Mesendoderm (in vitro differentiated cells): Measurements from ENCODE around the gene PEBP1.

Source experiments
- DNase-seq: peaks from one replicate; pipeline ENCODE4 v3.0.0; 2013
- H2AK5ac ChIP-seq: 2 replicates; pipeline ENCODE4 v1.6.1; 2013; ENCODE audit warnings: low read length, inconsistent platforms
- H2BK120ac ChIP-seq: 2 replicates; pipeline ENCODE4 v1.6.1; 2013; ENCODE audit warnings: low read depth, mild to moderate bottlenecking, low read length, moderate library complexity, mixed read lengths
- H2BK15ac ChIP-seq: replicated peaks from 2 replicates; pipeline ENCODE4 v1.6.1; 2013; ENCODE audit warnings: low read depth, mild to moderate bottlenecking, moderate library complexity
- H2BK5ac ChIP-seq: 2 replicates; pipeline ENCODE4 v1.6.1; 2013; ENCODE audit warnings: low read length, inconsistent platforms
- H3K18ac ChIP-seq: 2 replicates; pipeline ENCODE4 v1.6.1; 2013; ENCODE audit warnings: mild to moderate bottlenecking, low read length, mixed read lengths
- H3K23ac ChIP-seq: one replicate; pipeline ENCODE4 v1.6.1; 2013; ENCODE audit warnings: low read length
- H3K27ac ChIP-seq: 2 replicates; pipeline ENCODE4 v1.5.1; 2013; ENCODE audit warnings: low read depth, mild to moderate bottlenecking, inconsistent platforms, low read length, moderate library complexity
- H3K27me3 ChIP-seq: 2 replicates; pipeline ENCODE4 v1.6.1; 2013; ENCODE audit warnings: low read length, control low read depth, mild to moderate bottlenecking, inconsistent platforms; ENCODE audit not compliant: insufficient read depth, poor library complexity
- H3K36me3 ChIP-seq: 2 replicates; pipeline ENCODE4 v1.6.1; 2013; ENCODE audit warnings: low read length, inconsistent platforms; ENCODE audit not compliant: control insufficient read depth, insufficient read depth
- H3K4ac ChIP-seq: one replicate; pipeline ENCODE4 v1.6.1; 2013; ENCODE audit warnings: low read depth, mild to moderate bottlenecking, low read length, moderate library complexity
- H3K4me1 ChIP-seq: 2 replicates; pipeline ENCODE4 v1.6.1; 2013; ENCODE audit warnings: low read depth, low read length, inconsistent platforms; ENCODE audit not compliant: control insufficient read depth
- H3K4me2 ChIP-seq: 2 replicates; pipeline ENCODE4 v1.6.1; 2013; ENCODE audit warnings: low read length
- H3K4me3 ChIP-seq: 2 replicates; pipeline ENCODE4 v1.5.1; 2013; ENCODE audit warnings: mild to moderate bottlenecking, low read length
- H3K56ac ChIP-seq: one replicate; pipeline ENCODE4 v1.6.1; 2013; ENCODE audit warnings: low read length
- H3K79me1 ChIP-seq: 2 replicates; pipeline ENCODE4 v1.6.1; 2013; ENCODE audit warnings: low read length, inconsistent platforms
- H3K79me2 ChIP-seq: 2 replicates; pipeline ENCODE4 v1.6.1; 2013; ENCODE audit warnings: mild to moderate bottlenecking, low read length; ENCODE audit not compliant: control insufficient read depth, insufficient read depth
- H3K9ac ChIP-seq: 2 replicates; pipeline ENCODE4 v1.6.1; 2013; ENCODE audit warnings: low read length, inconsistent platforms
- H4K5ac ChIP-seq: one replicate; pipeline ENCODE4 v1.6.1; 2013; ENCODE audit warnings: low read length
- H4K8ac ChIP-seq: one replicate; pipeline ENCODE4 v1.6.1; 2013; ENCODE audit warnings: low read depth, mild to moderate bottlenecking, control low read depth, low read length, moderate library complexity
- WGBS: extraction: QIAGEN DNeasy Blood & Tissue Kit; methylation state at CpG from one replicate; pipeline ENCODE4 v1.1.7; 2013; ENCODE audit warnings: low lambda C conversion rate, missing lambda C conversion rate; ENCODE audit not compliant: insufficient coverage; ENCODE audit errors: extremely low coverage; 5-methylcytosine and 5-hydroxymethylcytosine counted together

Gene PEBP1

DNA sequence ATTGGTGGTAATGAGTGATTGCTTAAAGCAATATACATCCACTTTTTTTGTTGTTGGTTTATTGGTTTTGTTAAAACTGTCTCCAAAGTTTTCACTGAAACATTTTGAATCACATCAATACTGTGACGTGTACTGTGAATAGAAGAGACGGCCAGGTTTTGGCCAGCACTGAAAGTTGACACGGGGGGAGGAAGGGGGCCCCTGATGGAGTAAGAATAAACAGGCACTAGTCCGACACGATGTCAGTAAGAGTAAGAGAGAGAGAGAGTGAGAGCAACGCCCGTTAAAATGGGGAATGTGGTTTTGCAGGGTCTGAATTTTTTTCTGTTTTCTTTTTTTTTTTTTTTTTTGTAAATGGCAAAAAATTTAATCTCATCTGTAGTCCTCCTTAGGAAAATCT is 14.7 kb downstream of the PEBP1 start:
- no peak overlapping the region for H2BK5ac ChIP-seq
- H3K79me2 ChIP-seq: no peaks in the 10 kb centered on the region
- no peak overlapping the region for H3K4me2 ChIP-seq
- H2BK15ac ChIP-seq: no peak overlapping the region
- no peak overlapping the region for H3K18ac ChIP-seq
- H3K36me3 ChIP-seq: peaks cover 3% of the 10 kb centered on the region
- H3K4me3 ChIP-seq: no peak overlapping the region
- H3K27me3 ChIP-seq: no peaks in the 10 kb centered on the region
- no peak overlapping the region for H3K56ac ChIP-seq
- H3K27ac ChIP-seq: no peak overlapping the region
- H3K4ac ChIP-seq: no peak overlapping the region
- H4K5ac ChIP-seq: no peak overlapping the region
- no peak for DNase-seq
- no peaks in the 10 kb centered on the region for H3K79me1 ChIP-seq
- H4K8ac ChIP-seq: no peak overlapping the region
- H2AK5ac ChIP-seq: no peak overlapping the region
- H3K9ac ChIP-seq: no peak overlapping the region
- H3K23ac ChIP-seq: no peak overlapping the region
- H2BK120ac ChIP-seq: no peak overlapping the region
- no peaks in the 10 kb centered on the region for H3K4me1 ChIP-seq
- WGBS: no CpG with 5 or more reads among the region's 7 CpGs

DNA sequence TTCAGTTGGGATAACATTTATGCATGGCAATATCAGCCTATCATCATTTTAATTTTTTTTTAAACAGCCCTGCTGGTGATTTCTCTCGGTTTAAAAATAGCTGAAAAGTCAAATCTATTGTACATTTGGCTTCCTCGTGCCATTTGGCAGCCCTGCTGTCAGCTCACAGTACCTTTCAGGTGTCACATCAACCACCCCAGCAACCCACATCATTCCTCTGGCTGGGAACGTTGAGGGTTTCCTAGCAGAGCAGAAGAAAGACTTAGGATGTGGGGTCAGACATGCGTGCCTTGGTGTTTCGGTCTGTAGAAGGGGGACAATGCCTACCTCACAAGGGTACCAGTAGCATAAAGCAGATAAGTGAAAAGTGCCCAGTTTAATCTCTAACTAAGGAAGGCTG is 15.8 kb downstream of the PEBP1 start:
- no peaks in the 10 kb centered on the region for H3K79me1 ChIP-seq
- no peak overlapping the region for H3K56ac ChIP-seq
- no peak overlapping the region for H3K4ac ChIP-seq
- H4K5ac ChIP-seq: no peak overlapping the region
- DNase-seq: no peak
- H3K18ac ChIP-seq: no peak overlapping the region
- H3K36me3 ChIP-seq: no peaks in the 10 kb centered on the region
- H3K9ac ChIP-seq: no peak overlapping the region
- H3K79me2 ChIP-seq: no peaks in the 10 kb centered on the region
- H2BK120ac ChIP-seq: no peak overlapping the region
- no peaks in the 10 kb centered on the region for H3K4me1 ChIP-seq
- H3K4me2 ChIP-seq: no peak overlapping the region
- no peak overlapping the region for H3K4me3 ChIP-seq
- H3K23ac ChIP-seq: no peak overlapping the region
- no peaks in the 10 kb centered on the region for H3K27me3 ChIP-seq
- H2BK5ac ChIP-seq: no peak overlapping the region
- H2AK5ac ChIP-seq: no peak overlapping the region
- no CpG with 5 or more reads among the region's 5 CpGs for WGBS
- no peak overlapping the region for H3K27ac ChIP-seq
- H2BK15ac ChIP-seq: no peak overlapping the region
- H4K8ac ChIP-seq: no peak overlapping the region

DNA sequence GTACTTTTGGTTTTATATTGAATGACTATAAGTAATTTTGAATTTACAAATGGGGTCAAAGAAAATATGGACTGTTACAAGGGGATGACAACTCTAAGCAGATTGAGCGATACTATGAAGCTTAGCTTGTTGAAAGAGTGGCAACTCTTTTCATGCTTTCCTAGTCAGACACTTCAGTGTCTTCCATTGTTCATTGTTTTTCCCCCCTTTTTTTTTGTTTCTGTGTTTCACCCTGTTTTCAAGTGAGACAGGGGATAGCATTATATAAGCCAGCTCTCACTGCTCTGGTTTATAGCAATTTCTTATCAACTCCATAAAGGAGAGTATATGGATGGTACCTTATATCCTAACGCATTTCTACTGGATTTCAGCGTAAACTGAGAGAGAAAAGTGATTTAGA is 24.6 kb downstream of the PEBP1 start:
- H3K79me2 ChIP-seq: no peaks in the 10 kb centered on the region
- no peak for DNase-seq
- H2BK15ac ChIP-seq: no peak overlapping the region
- H2AK5ac ChIP-seq: no peak overlapping the region
- no peaks in the 10 kb centered on the region for H3K36me3 ChIP-seq
- no peak overlapping the region for H2BK120ac ChIP-seq
- no CpG with 5 or more reads among the region's 3 CpGs for WGBS
- no peaks in the 10 kb centered on the region for H3K79me1 ChIP-seq
- H3K23ac ChIP-seq: no peak overlapping the region
- no peak overlapping the region for H2BK5ac ChIP-seq
- H3K18ac ChIP-seq: no peak overlapping the region
- no peak overlapping the region for H3K4ac ChIP-seq
- H3K4me3 ChIP-seq: no peak overlapping the region
- no peak overlapping the region for H3K56ac ChIP-seq
- H3K4me2 ChIP-seq: no peak overlapping the region
- no peak overlapping the region for H3K27ac ChIP-seq
- no peaks in the 10 kb centered on the region for H3K27me3 ChIP-seq
- no peak overlapping the region for H4K5ac ChIP-seq
- no peak overlapping the region for H3K9ac ChIP-seq
- no peaks in the 10 kb centered on the region for H3K4me1 ChIP-seq
- no peak overlapping the region for H4K8ac ChIP-seq

DNA sequence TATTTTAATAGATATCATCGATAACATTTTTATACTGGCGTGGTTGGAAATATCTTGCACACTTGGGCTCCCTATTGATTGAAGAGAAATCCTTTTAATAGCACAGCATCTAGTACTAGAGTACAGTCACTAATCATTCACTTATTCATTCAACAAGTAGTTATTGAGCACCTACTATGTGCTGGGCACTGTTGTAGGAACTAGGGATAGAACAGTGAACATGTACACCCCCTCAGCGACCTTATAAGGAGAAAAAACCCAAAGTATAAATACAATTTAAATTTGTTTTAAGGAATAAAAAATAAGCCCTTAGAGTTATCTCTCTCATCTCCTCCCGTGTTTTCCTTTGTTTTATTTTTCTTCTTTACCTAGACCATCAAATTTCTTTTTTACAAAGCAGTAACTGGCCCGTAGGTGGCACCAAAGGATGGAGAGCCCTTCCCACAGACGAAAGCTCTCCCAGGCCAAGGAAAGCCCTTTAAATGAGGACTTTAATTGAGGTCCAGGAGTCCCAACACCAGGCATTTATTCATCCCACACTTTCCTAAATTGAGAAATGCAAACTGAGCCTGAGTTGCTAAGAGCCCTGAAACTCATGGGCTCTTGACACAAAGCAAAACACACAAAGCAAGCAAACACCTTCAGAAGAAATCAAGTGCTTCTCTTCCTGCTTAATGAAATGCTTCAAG is 29.0 kb downstream of the PEBP1 start:
- no peak overlapping the region for H2BK15ac ChIP-seq
- H3K18ac ChIP-seq: no peak overlapping the region
- H2AK5ac ChIP-seq: no peak overlapping the region
- H3K79me1 ChIP-seq: no peaks in the 10 kb centered on the region
- H4K5ac ChIP-seq: no peak overlapping the region
- no peak overlapping the region for H2BK5ac ChIP-seq
- H3K4me2 ChIP-seq: no peak overlapping the region
- H3K4me3 ChIP-seq: no peak overlapping the region
- no peaks in the 10 kb centered on the region for H3K4me1 ChIP-seq
- no peak overlapping the region for H2BK120ac ChIP-seq
- WGBS: no CpG with 5 or more reads among the region's 6 CpGs
- no peak overlapping the region for H3K9ac ChIP-seq
- H3K23ac ChIP-seq: no peak overlapping the region
- no peak overlapping the region for H3K27ac ChIP-seq
- no peak overlapping the region for H4K8ac ChIP-seq
- no peak overlapping the region for H3K56ac ChIP-seq
- no peaks in the 10 kb centered on the region for H3K27me3 ChIP-seq
- H3K36me3 ChIP-seq: no peaks in the 10 kb centered on the region
- H3K4ac ChIP-seq: no peak overlapping the region
- no peaks in the 10 kb centered on the region for H3K79me2 ChIP-seq
- DNase-seq: peak; percentile 55

DNA sequence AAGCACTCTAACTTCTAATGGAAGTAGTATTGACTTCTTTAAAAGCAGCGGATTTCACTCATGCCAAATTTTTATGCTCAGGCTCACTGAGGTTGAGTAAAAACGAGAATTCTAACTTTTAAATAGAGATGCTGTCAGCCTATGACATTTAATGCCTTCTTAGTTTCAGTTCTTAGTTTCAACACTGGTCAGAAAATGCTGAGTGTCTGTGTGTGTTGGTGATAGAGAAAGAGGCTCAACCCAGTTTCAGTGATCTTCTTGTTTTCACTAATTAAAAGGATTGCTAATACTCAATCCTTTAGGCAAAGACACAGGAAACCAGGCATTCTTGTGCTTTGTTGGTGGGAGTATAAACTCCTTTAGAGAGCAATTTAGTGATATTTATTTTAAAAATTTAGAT is 31.0 kb downstream of the PEBP1 start:
- Histone ChIP-seq H4K5ac (no peak overlapping the region), H3K18ac (no peak overlapping the region), H3K4ac (no peak overlapping the region), H2AK5ac (no peak overlapping the region), H2BK15ac (no peak overlapping the region), H4K8ac (no peak overlapping the region), H3K56ac (no peak overlapping the region), H3K4me1 (no peaks in the 10 kb centered on the region), H3K27me3 (no peaks in the 10 kb centered on the region), H3K4me2 (no peak overlapping the region), H2BK120ac (no peak overlapping the region), H3K36me3 (no peaks in the 10 kb centered on the region), H3K79me1 (no peaks in the 10 kb centered on the region), H3K27ac (no peak overlapping the region), H3K23ac (no peak overlapping the region), H3K9ac (no peak overlapping the region), H2BK5ac (no peak overlapping the region), H3K79me2 (no peaks in the 10 kb centered on the region), H3K4me3 (no peak overlapping the region)
- DNase-seq: no peak
- no CpG with 5 or more reads among the region's 2 CpGs for WGBS

DNA sequence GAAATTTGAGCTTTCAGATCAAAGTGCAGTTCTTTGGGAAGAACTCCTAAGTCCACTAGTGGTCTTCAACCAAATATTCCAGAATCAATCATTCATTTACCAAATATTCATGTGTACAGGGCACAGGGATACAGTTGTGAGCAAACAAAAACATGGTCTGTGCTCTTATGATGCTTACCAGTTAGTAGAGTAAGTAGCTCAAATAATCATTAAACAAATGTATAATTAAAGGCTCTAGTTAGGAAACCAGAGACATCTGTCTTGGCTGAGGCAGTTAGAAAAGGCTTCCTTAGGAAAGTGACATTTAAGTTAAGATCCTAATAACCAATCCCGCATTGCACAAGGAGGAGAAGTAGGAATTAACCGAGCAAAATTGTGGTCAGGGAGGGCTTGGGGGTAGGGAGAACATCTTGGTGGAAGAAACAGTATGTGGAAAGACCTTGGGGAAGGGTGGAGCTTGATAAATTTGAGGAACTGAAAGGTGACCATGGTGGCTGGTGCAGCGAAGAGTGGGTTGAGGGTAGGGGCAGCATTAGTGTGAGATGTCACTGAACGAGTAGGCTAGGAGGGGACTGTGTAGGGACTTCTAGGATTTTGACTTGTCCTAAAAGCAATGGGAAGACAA is 40.0 kb downstream of the PEBP1 start:
- WGBS: no CpG with 5 or more reads among the region's 4 CpGs
- no peak overlapping the region for H3K23ac ChIP-seq

More for the DNA sequence above, 40.0 kb downstream of the PEBP1 start:
- H2BK120ac ChIP-seq: no peak overlapping the region
- H3K79me1 ChIP-seq: no peaks in the 10 kb centered on the region
- H2AK5ac ChIP-seq: no peak overlapping the region
- H3K4me3 ChIP-seq: no peak overlapping the region
- no peak overlapping the region for H2BK15ac ChIP-seq
- H3K27me3 ChIP-seq: no peaks in the 10 kb centered on the region
- H3K4me2 ChIP-seq: no peak overlapping the region
- no peak overlapping the region for H2BK5ac ChIP-seq
- H4K5ac ChIP-seq: no peak overlapping the region
- no peaks in the 10 kb centered on the region for H3K36me3 ChIP-seq
- H3K4ac ChIP-seq: no peak overlapping the region
- H4K8ac ChIP-seq: no peak overlapping the region
- H3K4me1 ChIP-seq: no peaks in the 10 kb centered on the region
- H3K56ac ChIP-seq: no peak overlapping the region
- H3K79me2 ChIP-seq: no peaks in the 10 kb centered on the region
- H3K27ac ChIP-seq: no peak overlapping the region
- H3K9ac ChIP-seq: no peak overlapping the region
- DNase-seq: no peak
- H3K18ac ChIP-seq: no peak overlapping the region
